Activated T-helper 17 cell treated with anti-CD3 and anti-CD28 coated beads, Interleukin-2, amount 50 U/mL, for 72 hours (primary cell): ENCODE results near the gene AIG1. TPM values are rescaled to one million over a fixed set of nuclear protein-coding genes. Genes with fewer than 3 reads are reported as not detected.
"Not testable (repeated sequence)": the region's sequence is repeated elsewhere in the genome, so short reads cannot be mapped to it uniquely, and the experiment has no call there.

ENCODE experiments used
- ATAC-seq: fragments of 150-1000 bp; cut with Tn5 transposase; replicated peaks from 2 replicates; pipeline ENCODE4 v1.10.0; 2021; ENCODE audit warnings: mild to moderate bottlenecking, moderate library complexity
- H3K27ac Mint-ChIP-seq: one replicate; pipeline ENCODE4 v1.8.0; 2022; ENCODE audit warnings: mixed read lengths
- H3K27me3 Mint-ChIP-seq: one replicate; pipeline ENCODE4 v1.8.0; 2022; ENCODE audit warnings: mixed read lengths
- H3K36me3 Mint-ChIP-seq: one replicate; pipeline ENCODE4 v1.8.0; 2022; ENCODE audit warnings: low read depth, mild to moderate bottlenecking, mixed read lengths
- H3K4me1 Mint-ChIP-seq: one replicate; pipeline ENCODE4 v1.8.0; 2022; ENCODE audit warnings: mixed read lengths
- H3K4me3 Mint-ChIP-seq: one replicate; pipeline ENCODE4 v1.8.0; 2022; ENCODE audit warnings: mild to moderate bottlenecking, mixed read lengths
- H3K9me3 Mint-ChIP-seq: one replicate; pipeline ENCODE4 v1.8.0; 2022; ENCODE audit warnings: mixed read lengths
- total RNA-seq, 2 donors: library from RNA; stranded (reverse); gene quantifications; one replicate each; pipeline ENCODE4 v1.2.3, GENCODE V29; 2022

Gene AIG1
- total RNA-seq, 2 donors from 2014 or later = 12.0 to 18.1 TPM

GRCh38 chr6:143329323-143329722 lies 268.6 kb downstream of the AIG1 start:
- Mint-ChIP-seq H3K27me3 (no peaks in the 10 kb centered on the region), H3K27ac (no peak overlapping the region), H3K9me3 (no peaks in the 10 kb centered on the region), H3K36me3 (no peaks in the 10 kb centered on the region), H3K4me3 (no peak overlapping the region), H3K4me1 (no peaks in the 10 kb centered on the region)
- ATAC-seq = no peak

DNA sequence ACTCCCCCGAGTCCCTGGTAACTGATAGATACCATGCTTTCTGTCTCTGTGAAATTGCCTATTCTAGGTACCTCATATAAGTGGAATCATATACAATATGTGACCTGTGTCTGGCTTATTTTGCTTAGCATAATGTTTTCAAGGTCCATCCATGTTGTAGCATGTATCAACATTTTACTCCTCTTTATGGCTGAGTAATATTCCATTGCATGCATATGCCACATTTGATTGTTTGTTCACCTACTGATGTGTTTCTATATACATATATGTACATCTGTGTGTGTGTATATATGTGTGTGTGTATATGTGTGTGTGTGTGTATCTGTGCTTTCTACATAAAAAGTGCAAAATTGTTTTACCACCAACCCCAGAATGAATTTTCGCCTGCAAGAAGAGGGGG lies 270.7 kb downstream of the AIG1 start:
- no peak overlapping the region for H3K4me3 Mint-ChIP-seq
- no peaks in the 10 kb centered on the region for H3K36me3 Mint-ChIP-seq
- no peak overlapping the region for H3K27ac Mint-ChIP-seq
- no peaks in the 10 kb centered on the region for H3K4me1 Mint-ChIP-seq
- H3K27me3 Mint-ChIP-seq = no peaks in the 10 kb centered on the region
- ATAC-seq = no peak
- H3K9me3 Mint-ChIP-seq = no peaks in the 10 kb centered on the region

GRCh38 chr6:143332153-143332845 lies 271.6 kb downstream of the AIG1 start:
- H3K36me3 Mint-ChIP-seq = no peaks in the 10 kb centered on the region
- ATAC-seq = no peak

DNA sequence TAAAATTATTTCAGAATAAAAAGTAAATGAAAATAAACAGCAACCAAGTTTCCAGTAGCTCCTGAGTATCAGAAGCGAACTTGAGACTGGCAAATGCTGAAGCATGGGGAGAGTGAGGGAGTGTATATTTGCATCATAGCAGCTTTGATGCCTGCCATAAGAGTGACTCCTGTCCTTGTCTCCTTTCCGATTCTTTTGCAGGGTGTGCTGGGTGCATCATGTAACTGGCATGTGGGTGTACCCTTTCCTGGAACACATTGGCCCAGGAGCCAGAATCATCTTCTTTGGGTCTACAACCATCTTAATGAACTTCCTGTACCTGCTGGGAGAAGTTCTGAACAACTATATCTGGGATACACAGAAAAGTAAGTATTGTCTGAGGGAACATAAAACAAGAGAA lies 272.4 kb downstream of the AIG1 start:
- Mint-ChIP-seq H3K9me3 (no peaks in the 10 kb centered on the region), H3K4me3 (no peak overlapping the region), H3K36me3 (no peaks in the 10 kb centered on the region), H3K4me1 (no peaks in the 10 kb centered on the region), H3K27ac (no peak overlapping the region), H3K27me3 (no peaks in the 10 kb centered on the region)
- no peak for ATAC-seq

More at GRCh38 chr6:143332153-143332845, 271.6 kb downstream of the AIG1 start:
- H3K27ac Mint-ChIP-seq = no peak overlapping the region
- no peaks in the 10 kb centered on the region for H3K9me3 Mint-ChIP-seq
- no peak overlapping the region for H3K4me3 Mint-ChIP-seq
- no peaks in the 10 kb centered on the region for H3K27me3 Mint-ChIP-seq
- H3K4me1 Mint-ChIP-seq = no peaks in the 10 kb centered on the region

GRCh38 chr6:143333749-143334520 lies 273.2 kb downstream of the AIG1 start:
- no peak overlapping the region for H3K27ac Mint-ChIP-seq
- no peaks in the 10 kb centered on the region for H3K4me1 Mint-ChIP-seq
- no peak overlapping the region for H3K4me3 Mint-ChIP-seq
- H3K9me3 Mint-ChIP-seq = no peaks in the 10 kb centered on the region
- H3K36me3 Mint-ChIP-seq = no peaks in the 10 kb centered on the region
- no peak for ATAC-seq
- H3K27me3 Mint-ChIP-seq = no peaks in the 10 kb centered on the region

DNA sequence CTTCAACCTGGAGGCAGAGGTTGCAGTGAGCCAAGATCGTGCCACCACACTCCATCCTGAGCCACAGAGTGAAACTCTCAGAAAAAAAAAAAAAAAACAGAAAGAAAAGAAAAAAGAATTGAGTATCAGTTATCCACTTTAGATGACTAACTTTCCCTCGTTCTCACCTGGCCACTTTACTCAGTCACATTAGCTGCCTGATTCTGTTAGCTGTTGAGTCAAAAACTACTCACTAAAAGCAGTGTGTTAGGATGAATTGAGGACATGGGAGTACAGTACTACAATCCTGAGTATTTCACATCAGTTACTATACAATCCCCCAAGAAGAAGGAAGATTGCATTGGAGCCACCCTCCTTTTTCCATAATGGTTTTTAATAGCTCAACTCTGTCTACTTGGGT lies 275.2 kb downstream of the AIG1 start:
- Mint-ChIP-seq H3K27ac (no peak overlapping the region), H3K27me3 (no peaks in the 10 kb centered on the region), H3K4me1 (no peaks in the 10 kb centered on the region), H3K9me3 (no peaks in the 10 kb centered on the region), H3K36me3 (no peaks in the 10 kb centered on the region), H3K4me3 (no peak overlapping the region)
- ATAC-seq = peak; percentile 62

DNA sequence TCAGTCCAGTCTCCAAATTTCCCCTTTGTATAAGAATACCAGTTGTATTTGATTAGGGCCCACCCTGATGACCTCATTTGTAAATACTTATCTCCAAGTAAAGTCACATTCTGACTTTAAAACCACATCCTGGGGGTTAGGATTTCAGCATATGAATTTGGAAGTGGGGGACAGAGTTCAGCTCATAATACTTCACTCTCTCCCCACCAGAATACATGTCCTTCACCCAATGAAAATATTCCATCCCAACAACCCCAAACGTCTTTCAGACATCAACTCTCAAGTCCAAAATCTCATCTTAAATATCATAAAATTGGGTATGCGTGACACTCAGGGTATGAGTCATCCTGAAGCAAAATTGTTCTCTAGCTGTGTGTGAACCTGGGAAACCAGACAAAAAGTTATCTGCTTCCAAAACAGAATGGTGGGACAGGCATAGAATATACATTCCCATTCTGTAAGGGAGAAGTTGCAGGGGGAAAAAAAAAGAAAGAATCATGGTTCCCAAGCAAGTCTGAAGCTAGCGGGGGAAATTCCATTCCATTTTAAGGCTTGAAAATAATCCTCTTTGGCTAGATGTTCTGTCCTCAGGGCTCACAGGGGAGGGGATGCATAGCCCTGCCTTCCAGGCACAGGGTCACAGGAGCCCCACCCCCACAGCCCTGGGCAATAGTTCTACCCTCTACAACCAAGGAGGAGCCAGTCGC lies 275.9 kb downstream of the AIG1 start:
- Mint-ChIP-seq H3K9me3 (no peaks in the 10 kb centered on the region), H3K4me1 (no peaks in the 10 kb centered on the region), H3K4me3 (no peak overlapping the region), H3K36me3 (no peaks in the 10 kb centered on the region), H3K27me3 (no peaks in the 10 kb centered on the region), H3K27ac (no peak overlapping the region)
- peak; percentile 32 for ATAC-seq

DNA sequence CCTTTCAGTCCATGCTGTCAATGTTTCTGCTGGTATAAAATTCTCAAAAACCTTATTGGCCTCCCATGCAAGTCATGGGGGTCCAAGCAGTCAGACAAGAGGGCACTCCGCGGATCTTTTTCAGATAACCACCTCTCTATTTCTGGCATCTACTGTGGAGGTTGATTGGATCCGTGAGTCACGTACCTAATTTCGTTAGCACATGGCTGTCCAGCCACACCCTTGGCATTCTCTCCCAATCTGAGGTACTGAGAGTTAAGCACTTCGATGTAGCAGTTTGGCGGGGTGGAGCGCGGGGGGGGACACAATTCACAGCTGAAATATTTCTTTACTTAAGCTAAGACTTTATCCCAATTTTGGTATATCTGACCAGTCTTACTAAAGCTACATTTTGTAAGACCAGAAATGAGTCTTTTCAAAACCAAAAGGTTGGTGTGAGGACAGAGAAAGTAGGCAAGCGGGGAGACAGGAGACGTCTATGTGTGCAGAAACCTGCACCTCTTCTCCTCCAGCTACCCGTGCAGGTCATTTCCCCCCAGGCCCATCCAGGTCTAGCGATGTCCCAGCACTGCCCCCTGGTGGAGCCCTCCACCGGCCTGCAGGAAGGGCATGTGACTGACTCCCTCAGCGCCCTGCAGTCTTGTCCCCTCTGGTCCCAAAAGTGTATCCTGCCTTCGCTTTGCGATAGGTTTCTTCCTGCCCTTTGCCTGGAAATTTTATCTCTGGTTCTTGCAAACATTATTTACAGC lies 276.7 kb downstream of the AIG1 start:
- no peaks in the 10 kb centered on the region for H3K27me3 Mint-ChIP-seq
- peak; percentile 71 for ATAC-seq
- no peak overlapping the region for H3K4me3 Mint-ChIP-seq
- H3K9me3 Mint-ChIP-seq = no peaks in the 10 kb centered on the region
- no peak overlapping the region for H3K27ac Mint-ChIP-seq
- no peaks in the 10 kb centered on the region for H3K36me3 Mint-ChIP-seq
- no peaks in the 10 kb centered on the region for H3K4me1 Mint-ChIP-seq

DNA sequence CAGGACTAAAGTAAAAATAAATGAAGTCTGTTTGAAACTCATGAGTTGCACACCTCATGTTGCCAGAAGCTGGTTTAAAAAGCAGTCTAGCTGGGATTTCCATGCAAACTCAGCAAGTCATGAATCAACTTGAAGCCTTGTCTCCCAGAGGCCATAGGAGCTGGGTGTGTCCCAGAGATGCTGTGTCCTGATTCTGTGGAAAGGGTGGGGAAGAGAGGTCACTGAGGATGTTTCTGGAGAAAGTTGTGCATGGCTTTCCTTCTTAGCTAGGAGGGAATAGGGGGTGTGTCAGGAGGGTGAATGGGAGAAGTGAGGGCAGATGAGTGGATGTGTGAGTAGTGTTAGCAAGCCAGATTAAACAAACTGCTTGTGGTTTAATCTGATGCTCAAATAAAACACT lies 278.5 kb downstream of the AIG1 start:
- no peak overlapping the region for H3K27ac Mint-ChIP-seq
- no peaks in the 10 kb centered on the region for H3K27me3 Mint-ChIP-seq
- H3K36me3 Mint-ChIP-seq = no peaks in the 10 kb centered on the region
- H3K9me3 Mint-ChIP-seq = no peaks in the 10 kb centered on the region
- no peak overlapping the region for H3K4me3 Mint-ChIP-seq
- H3K4me1 Mint-ChIP-seq = no peaks in the 10 kb centered on the region
- no peak for ATAC-seq

- not testable (repeated sequence) for H3K36me3 Mint-ChIP-seq, ATAC-seq, H3K27ac Mint-ChIP-seq, H3K4me1 Mint-ChIP-seq, H3K4me3 Mint-ChIP-seq, H3K9me3 Mint-ChIP-seq, H3K27me3 Mint-ChIP-seq
These were observed 284.8 kb downstream of the AIG1 start for GRCh38 chr6:143345477-143345876.

DNA sequence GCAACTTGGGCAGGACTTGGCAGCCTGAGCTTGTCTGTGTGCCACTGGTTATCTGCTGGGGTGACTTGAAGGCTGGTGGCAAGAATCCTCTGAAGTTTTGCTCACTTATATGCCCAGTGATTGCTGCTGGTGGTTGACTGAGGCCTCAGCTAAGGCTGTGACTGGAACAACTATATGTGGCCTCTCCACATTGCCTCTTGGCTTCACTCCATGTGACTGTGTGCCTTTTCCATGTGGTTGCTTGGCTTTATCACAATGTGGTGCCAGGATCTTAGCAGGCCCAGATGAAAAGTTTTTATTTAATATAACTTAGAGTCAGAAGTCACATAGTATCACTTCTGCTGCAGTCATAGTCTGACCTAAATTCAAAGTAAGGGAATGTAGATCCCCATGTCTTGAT lies 285.3 kb downstream of the AIG1 start:
- no peaks in the 10 kb centered on the region for H3K9me3 Mint-ChIP-seq
- H3K27me3 Mint-ChIP-seq = no peaks in the 10 kb centered on the region
- ATAC-seq = no peak
- no peak overlapping the region for H3K27ac Mint-ChIP-seq
- no peaks in the 10 kb centered on the region for H3K4me1 Mint-ChIP-seq
- no peaks in the 10 kb centered on the region for H3K36me3 Mint-ChIP-seq
- no peak overlapping the region for H3K4me3 Mint-ChIP-seq

DNA sequence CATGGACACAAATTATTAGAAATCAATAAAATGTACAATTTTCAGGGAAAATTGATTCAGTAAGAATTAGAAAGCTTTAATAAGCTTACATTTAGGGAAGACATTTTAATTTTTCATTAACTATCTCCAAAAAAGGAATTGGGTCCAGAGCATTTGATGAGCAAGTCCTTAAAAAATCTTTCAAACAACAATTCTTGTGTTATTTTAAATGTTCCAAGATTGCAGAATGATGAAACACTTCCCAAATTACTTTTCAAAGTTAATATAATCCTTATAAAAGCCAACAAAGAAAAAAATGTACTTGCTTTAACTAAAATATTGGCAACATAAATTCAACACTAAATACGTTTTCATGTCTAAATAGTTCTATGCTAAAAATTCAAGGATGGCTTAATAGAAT lies 287.8 kb downstream of the AIG1 start:
- ATAC-seq = no peak
- Mint-ChIP-seq H3K27ac (no peak overlapping the region), H3K9me3 (no peaks in the 10 kb centered on the region), H3K27me3 (no peaks in the 10 kb centered on the region), H3K4me3 (no peak overlapping the region), H3K36me3 (no peaks in the 10 kb centered on the region), H3K4me1 (no peaks in the 10 kb centered on the region)

GRCh38 chr6:143349530-143349929 lies 288.8 kb downstream of the AIG1 start:
- Mint-ChIP-seq H3K27me3 (no peaks in the 10 kb centered on the region), H3K9me3 (no peaks in the 10 kb centered on the region), H3K4me1 (no peaks in the 10 kb centered on the region), H3K36me3 (no peaks in the 10 kb centered on the region), H3K4me3 (no peak overlapping the region), H3K27ac (no peak overlapping the region)
- ATAC-seq = no peak

- H3K4me3 Mint-ChIP-seq = no peak overlapping the region
- ATAC-seq = no peak
- H3K9me3 Mint-ChIP-seq = no peaks in the 10 kb centered on the region
- H3K4me1 Mint-ChIP-seq = no peaks in the 10 kb centered on the region
- no peaks in the 10 kb centered on the region for H3K36me3 Mint-ChIP-seq
- H3K27ac Mint-ChIP-seq = no peak overlapping the region
- H3K27me3 Mint-ChIP-seq = peaks cover 3% of the 10 kb centered on the region
These were observed 295.6 kb downstream of the AIG1 start for GRCh38 chr6:143356101-143356880.
